Gastrocnemius medialis (tissue), 4 donors: ENCODE measurements around the gene ZNF672.

Experiments used
- CTCF ChIP-seq, 5 experiments: fragments of 450-650 bp in 3 of 5; fragments of 200-600 bp in 2 of 5; sonication (generic) in 2 of 5; IDR thresholded peaks in 4 of 5; conservative IDR thresholded peaks in 1 of 5; 1 replicate in 4 of 5; 2 replicates in 1 of 5; pipeline ENCODE4 v1.5.1; 2016 to 2019; ENCODE audit warnings: antibody characterized with exemption in 5 of 5, mild to moderate bottlenecking in 3 of 5, moderate library complexity in 3 of 5
- POLR2A ChIP-seq, 2 donors: fragments of 450-650 bp; IDR thresholded peaks; one replicate each; pipeline ENCODE4 v1.6.1; 2017; ENCODE audit warnings: antibody characterized with exemption in 2 of 2, mild to moderate bottlenecking in 2 of 2, moderate library complexity in 2 of 2

- TF ChIP-seq CTCF (IDR thresholded peaks at IDR 0.05 in 4 of 5, conservative IDR thresholded peaks at IDR 0.05 in 1 of 5) (no peak), POLR2A (IDR thresholded peaks at IDR 0.05) (peak in 1 of 2 donors; percentile 31)
Observed at GRCh38 chr1:248825573-248825908, 12.5 kb upstream of the ZNF672 start.
